NCI-H345 treated with DMSO at 0.1 percent for 48 hours (cell line): ENCODE measurements around the gene RBL1.
"Not testable (repeated sequence)": the region's sequence is repeated elsewhere in the genome, so short reads cannot be mapped to it uniquely, and the experiment has no call there.

Source experiments
- DNase-seq: peaks from one replicate; lab custom pipeline; 2025; ENCODE audit not compliant: unreplicated experiment; lab: John Stamatoyannopoulos, UW

The RBL1 gene

GRCh38 chr20:37077009-37077408 is 18.8 kb downstream of the RBL1 start:
- no peak for DNase-seq

DNA sequence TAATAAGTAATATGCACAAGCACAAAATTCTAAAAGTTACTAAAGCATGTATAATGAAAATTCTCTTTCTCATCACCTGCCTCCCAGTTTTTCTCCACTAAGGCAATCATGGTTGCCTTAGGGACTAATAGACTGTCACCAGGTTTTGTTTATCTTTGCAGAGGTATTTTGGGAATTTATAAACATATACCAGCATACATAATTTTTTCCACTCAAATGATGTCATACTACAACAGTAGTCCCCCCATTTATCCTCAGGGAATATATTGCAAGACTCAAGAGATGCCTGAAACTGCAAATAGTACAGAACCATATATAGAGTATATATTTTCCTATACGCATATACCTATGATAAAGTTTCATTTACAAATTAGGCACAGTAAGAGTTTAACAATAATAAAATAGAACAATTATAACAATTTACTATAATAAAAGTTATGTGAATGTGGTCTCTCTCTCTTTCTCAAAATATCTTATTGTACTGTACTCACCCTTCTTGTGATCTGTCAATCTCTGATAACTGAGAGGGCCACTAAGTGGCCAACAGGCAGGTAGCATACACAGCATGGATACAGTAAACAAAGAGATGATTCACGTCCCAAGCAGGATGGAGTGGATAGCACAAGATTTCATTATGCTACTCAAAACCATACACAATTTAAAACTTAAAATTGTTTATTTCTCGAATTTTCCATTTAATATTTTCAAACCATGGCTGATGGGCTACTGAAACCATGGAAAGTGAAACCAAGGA is 19.7 kb downstream of the RBL1 start:
- no peak for DNase-seq

- no peak for DNase-seq
These were observed 23.3 kb downstream of the RBL1 start for GRCh38 chr20:37072293-37073196.

GRCh38 chr20:37071481-37071911 is 24.3 kb downstream of the RBL1 start:
- DNase-seq: no peak

DNA sequence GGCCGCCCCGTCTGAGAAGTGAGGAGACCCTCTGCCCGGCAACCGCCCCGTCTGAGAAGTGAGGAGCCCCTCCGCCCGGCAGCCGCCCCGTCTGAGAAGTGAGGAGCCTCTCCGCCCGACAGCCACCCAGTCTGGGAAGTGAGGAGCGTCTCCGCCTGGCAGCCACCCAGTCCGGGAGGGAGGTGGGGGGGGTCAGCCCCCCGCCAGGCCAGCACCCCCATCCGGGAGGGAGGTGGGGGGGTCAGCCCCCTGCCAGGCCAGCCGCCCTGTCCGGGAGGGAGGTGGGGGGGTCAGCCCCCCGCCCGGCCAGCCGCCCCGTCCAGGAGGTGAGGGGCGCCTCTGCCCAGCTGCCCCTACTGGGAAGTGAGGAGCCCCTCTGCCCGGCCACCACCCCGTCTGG is 26.2 kb downstream of the RBL1 start:
- DNase-seq: not testable (repeated sequence)

GRCh38 chr20:37066168-37066567 is 29.6 kb downstream of the RBL1 start:
- no peak for DNase-seq

DNA sequence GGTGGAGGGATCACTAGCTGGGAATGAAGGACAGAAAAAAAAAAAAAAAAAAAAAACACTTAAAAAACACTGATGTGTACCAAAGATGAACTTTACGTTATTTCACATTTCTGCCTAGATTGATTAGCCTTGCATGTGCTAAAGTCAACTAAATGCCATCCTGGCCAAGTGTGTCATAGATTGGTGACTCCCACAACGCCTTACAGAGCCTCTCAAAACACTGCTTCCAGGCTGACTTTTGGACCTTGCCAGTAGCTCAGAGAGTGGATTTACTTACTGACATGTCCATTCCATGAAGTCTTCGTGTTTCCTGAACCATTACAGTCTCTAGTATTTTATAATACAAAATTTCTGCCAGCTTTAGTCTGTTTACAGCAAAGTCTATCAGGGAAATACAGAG is 40.5 kb downstream of the RBL1 start:
- no peak for DNase-seq

- DNase-seq: no peak
These were observed 42.4 kb downstream of the RBL1 start for GRCh38 chr20:37053230-37053950.

GRCh38 chr20:37042986-37043972 is 52.5 kb downstream of the RBL1 start:
- no peak for DNase-seq

- DNase-seq: not testable (repeated sequence)
These were observed 56.4 kb downstream of the RBL1 start for GRCh38 chr20:37039366-37039765.

DNA sequence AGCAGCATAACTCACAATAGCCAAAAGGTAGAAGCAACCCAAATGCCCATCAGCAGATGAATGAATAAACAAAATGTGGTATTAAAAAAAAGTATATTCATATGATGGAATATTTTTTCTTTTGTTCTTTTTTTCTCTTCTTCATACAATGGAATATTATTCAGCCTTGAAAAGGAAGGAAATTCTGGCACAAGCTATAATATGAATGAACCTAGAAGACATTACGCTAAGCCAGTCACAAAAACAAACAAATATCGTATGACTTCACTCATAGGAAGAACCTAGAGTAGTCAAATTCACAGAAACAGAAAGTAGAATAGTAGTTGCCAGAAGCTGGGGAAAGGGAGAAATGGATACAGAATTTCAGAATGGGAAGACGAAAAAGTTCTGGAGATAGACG is 63.7 kb downstream of the RBL1 start:
- DNase-seq: no peak

DNA sequence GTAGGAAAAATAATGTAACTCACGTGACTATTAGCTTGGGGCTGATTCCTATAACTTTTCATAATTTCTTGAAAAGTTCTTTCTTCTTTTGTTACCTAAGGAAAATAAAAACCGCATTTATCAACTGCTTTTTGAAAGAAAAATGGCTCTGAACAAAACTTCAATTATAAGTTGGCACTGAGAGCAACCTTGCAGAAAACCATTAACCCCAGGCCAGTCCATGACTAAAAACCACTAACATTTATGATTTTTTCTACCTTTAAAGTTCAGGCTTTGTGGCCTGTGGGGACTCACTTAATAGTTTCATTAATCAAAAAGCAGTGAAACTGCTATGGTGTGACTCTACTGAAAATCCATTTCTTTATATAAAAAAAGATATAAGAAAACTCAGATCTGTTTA is 75.2 kb downstream of the RBL1 start:
- no peak for DNase-seq

- DNase-seq: not testable (repeated sequence)
These were observed 83.2 kb downstream of the RBL1 start for GRCh38 chr20:37012631-37013030.

- not testable (repeated sequence) for DNase-seq
These were observed 83.9 kb downstream of the RBL1 start for GRCh38 chr20:37011858-37012257.

DNA sequence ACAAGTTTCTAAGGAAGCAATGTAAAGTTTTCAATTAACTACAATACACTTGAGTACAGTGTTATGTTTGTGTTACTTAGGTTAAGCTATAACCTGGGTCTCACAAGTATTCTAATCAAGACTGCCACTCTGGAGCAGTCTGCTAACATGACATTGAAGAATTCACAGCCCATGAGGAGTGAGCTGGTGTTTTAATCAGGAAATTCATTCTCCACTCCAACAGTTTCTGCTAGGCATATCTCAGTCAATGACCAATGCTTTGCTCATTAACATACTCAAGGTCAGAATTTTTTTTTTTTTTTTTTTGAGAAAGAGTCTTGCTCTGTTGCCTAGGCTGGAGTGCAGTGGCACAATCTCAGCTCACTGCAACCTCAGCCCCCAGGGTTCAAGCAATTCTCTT is 84.7 kb downstream of the RBL1 start:
- DNase-seq: no peak

DNA sequence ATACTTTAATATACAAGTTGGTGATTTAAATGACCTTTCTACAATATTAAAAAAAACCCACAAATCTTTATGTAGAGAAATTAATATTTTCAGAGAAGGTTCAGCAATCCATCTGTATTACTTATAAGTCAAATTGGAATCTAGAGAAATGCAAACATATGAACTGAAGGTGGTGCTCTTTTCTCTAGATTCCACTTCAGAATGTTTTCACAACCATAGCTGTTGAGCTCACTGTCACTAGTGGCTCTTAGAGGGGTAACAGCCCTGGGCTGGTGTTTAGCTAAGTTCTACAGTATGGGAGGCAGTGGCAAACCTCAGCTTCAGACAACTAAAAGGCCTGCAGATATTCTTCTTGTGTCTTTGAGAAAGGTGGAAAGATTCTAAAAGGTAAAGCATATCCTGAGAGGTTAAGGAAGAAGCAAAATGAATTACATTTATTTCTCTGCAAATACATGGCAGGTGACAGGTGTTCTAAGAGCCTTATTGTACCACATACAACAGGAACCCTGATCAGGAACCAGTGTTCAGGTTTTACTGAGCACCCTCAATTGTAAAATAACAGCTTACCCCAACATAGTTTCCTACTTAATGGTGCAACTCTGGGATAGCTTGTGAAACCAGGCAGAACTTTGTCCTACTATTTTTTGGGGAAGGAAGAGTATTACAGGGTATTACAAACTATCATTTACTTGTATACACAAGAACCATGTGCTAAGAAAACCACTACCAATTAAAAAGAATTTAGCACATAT is 87.7 kb downstream of the RBL1 start:
- DNase-seq: no peak

DNA sequence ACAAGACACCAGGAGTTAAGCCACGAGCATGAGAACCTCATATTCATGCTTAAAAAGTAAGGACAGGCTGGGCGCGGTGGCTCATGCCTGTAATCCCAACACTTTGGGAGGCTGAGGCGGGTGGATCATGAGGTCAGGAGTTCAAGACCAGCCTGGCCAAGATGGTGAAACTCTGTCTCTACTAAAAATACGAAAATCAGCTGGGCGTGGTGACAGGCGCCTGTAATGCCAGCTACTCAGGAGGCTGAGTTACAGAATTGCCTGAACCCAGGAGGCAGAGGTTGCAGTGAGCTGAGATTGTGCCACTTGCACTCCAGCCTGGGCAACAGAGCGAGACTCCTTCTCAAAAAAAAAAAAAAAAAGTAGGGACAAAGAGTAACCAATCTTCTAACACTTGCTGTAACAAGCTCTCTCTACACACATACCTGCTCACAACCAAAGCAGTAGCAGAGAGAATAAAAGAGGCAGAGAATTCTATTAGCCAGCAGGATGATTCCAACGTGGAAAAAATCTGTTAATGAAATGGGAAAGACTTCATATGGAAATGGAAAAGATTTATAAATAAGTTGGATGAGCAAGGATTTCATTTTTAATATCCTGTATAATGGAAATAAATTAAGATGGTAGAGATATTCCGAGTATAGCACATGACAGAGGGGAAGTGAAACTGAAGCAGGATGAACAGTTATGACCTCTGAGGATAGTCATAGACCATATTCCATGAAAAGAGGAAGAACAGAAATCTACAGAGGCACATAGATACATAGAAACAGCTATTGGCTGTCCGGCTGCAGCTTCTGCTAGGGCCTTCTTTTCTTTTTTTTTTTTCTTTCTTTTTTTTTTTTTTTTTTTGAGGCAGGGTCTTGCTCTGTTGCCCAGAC is 90.5 kb downstream of the RBL1 start:
- DNase-seq: not testable (repeated sequence)

DNA sequence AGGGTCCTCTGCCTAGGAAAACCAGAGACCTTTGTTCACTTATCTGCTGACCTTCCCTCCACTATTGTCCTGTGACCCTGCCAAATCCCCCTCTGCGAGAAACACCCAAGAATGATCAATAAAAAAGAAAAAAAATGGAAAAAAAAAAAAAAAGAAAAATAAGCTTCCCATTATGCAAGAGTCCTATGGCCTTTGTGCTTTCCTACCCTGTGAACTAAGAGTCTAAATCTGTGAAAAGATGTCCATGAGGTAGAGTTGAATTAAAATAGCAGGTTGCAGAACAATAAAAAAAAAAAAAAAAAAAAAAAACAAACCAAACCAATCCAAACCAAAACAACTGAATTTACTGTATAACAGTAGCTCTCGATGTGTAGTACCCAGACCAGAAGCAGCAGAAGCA is 94.2 kb downstream of the RBL1 start:
- not testable (repeated sequence) for DNase-seq

- not testable (repeated sequence) for DNase-seq
These were observed 95.6 kb downstream of the RBL1 start for GRCh38 chr20:37000171-37000570.
